ENCODE results near the gene NACAD.
"Not testable (repeated sequence)": the region's sequence is repeated elsewhere in the genome, so short reads cannot be mapped to it uniquely, and the experiment has no call there.

NACAD gene

DNA sequence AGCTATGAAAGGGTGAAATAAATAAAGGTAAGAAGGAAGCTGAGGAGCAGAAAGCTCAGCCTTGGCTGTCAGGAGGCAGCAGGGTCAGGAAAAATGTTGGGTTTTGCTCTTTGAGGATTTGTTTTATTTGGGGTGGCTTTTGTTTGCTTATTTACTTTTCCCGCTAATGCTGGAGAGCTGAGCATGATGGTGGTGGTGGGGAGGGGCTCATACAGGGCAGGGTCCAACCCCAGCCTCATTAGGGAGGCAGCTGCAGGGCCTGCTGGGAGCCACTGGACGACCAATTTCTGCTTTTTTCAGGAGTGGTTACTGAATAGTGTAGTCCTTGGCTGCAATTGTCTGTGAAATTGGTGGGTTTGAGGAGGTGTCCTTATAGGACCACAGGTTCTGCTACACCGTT, 52.5 kb downstream of the NACAD start:
- H3K4me3 ChIP-seq (ENCODE audit: low read depth, low read length): no peak overlapping the region

GRCh38 chr7:45035893-45036292, 52.9 kb downstream of the NACAD start:
- no peak overlapping the region for H3K4me3 ChIP-seq (ENCODE audit: low read depth, low read length)
- TF ChIP-seq CTCF (IDR thresholded peaks at IDR 0.05; ENCODE audit: borderline replicate concordance, insufficient read depth, low read depth, low read length): no peak

More for the DNA sequence above, 52.5 kb downstream of the NACAD start:
- no peak for TF ChIP-seq CTCF (IDR thresholded peaks at IDR 0.05; ENCODE audit: borderline replicate concordance, insufficient read depth, low read depth, low read length)

DNA sequence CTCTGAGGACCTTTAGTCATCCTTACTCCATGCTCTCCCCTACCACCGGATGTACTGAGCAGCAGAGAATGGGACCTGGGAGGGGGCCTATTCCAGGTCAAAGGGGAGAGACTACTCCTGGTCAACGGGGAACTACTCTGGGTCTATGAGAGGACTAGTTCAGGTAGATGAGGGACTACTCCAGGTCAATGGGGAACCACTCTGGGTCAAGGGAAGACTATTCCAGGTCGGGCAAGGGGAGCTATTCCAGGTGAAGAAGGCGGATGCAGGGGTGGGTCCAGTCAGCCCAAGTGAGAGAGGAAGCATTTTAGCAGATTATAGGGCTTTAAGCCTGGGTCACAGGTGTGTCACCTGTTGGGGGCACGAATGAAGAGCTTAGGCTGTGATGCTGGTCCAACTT, 53.4 kb downstream of the NACAD start:
- no peak for TF ChIP-seq CTCF (IDR thresholded peaks at IDR 0.05; ENCODE audit: borderline replicate concordance, insufficient read depth, low read depth, low read length)
- H3K4me3 ChIP-seq (ENCODE audit: low read depth, low read length): no peak overlapping the region

DNA sequence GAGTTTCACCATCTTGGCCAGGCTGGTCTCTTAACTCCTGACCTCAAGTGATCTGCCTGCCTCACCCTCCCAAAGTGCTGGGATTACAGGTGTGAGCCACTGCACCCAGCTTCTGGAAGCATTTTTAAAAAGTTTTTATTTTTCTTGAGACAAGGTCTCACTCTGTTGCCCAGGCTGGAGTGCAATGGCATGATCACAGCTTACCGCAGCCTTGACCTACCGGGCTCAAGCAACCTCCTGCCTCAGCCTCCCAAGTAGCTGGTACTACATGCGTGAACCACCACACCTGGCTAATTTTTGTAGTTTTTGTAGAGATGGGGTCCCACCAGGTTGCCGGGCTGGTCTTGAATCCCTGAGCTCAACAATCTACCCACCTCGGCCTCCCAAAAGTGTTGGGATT, 54.1 kb downstream of the NACAD start:
- H3K4me3 ChIP-seq (ENCODE audit: low read depth, low read length): not testable (repeated sequence)

GRCh38 chr7:45033931-45034290, 54.9 kb downstream of the NACAD start:
- no peak overlapping the region for H3K4me3 ChIP-seq (ENCODE audit: low read depth, low read length)
- no peak for TF ChIP-seq CTCF (IDR thresholded peaks at IDR 0.05; ENCODE audit: borderline replicate concordance, insufficient read depth, low read depth, low read length)

GRCh38 chr7:45033261-45033930, 55.4 kb downstream of the NACAD start:
- H3K4me3 ChIP-seq (ENCODE audit: low read depth, low read length): no peak overlapping the region
- TF ChIP-seq CTCF (IDR thresholded peaks at IDR 0.05; ENCODE audit: borderline replicate concordance, insufficient read depth, low read depth, low read length): no peak

- no peak overlapping the region for H3K4me3 ChIP-seq (ENCODE audit: low read depth, low read length)
- TF ChIP-seq CTCF (IDR thresholded peaks at IDR 0.05; ENCODE audit: borderline replicate concordance, insufficient read depth, low read depth, low read length): no peak
Observed at GRCh38 chr7:45032421-45032820, 56.3 kb downstream of the NACAD start.

- no peak for TF ChIP-seq CTCF (IDR thresholded peaks at IDR 0.05; ENCODE audit: borderline replicate concordance, insufficient read depth, low read depth, low read length)
- H3K4me3 ChIP-seq (ENCODE audit: low read depth, low read length): no peak overlapping the region
Observed at GRCh38 chr7:45031829-45032228, 56.9 kb downstream of the NACAD start.

Measured in GM12875 (cell line).